Measurements from ENCODE around the gene HSD17B3.
"Not testable (repeated sequence)": the region's sequence is repeated elsewhere in the genome, so short reads cannot be mapped to it uniquely, and the experiment has no call there.

Gene HSD17B3

GRCh38 chr9:96192710-96193109 is 109.3 kb downstream of the HSD17B3 start:
- DNase-seq: no peak

DNA sequence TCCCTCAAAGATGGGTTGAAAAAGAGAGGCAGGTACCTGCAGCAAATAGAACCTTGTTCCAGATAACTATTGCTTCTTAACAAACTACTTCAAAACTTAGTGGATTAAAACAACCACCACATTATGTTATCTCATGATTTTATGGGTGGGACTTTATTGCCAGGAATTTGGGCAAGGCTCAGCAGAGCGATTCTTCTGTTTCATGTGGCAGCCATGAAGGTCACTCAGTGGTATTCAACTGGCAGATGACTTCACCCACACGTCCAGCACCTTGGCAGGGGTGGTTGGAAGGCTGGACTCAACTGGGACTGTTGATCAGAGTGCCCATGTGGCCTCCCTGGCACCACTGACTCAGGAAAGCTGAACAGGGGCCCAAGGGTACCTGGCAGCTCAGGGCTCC is 112.0 kb downstream of the HSD17B3 start:
- DNase-seq: no peak

DNA sequence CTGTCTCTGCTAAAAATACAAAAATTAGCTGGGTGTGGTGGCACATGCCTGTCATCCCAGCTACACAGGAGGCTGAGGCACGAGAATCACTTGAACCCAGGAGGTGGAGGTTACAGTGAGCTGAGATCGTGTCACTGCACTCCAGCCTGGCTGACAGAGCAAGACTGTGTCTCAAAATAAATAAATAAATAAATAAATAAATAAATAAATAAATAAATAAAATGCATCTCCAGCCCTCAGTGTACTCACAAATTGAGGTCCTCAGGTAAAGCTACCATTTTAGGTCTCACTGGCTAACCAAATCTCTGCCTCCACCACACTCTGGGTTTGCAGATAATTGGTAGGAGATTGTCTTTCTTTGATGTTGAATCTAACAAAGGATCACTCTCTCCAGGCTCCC is 112.4 kb downstream of the HSD17B3 start:
- not testable (repeated sequence) for DNase-seq

GRCh38 chr9:96188571-96188970 is 113.4 kb downstream of the HSD17B3 start:
- no peak for DNase-seq

DNA sequence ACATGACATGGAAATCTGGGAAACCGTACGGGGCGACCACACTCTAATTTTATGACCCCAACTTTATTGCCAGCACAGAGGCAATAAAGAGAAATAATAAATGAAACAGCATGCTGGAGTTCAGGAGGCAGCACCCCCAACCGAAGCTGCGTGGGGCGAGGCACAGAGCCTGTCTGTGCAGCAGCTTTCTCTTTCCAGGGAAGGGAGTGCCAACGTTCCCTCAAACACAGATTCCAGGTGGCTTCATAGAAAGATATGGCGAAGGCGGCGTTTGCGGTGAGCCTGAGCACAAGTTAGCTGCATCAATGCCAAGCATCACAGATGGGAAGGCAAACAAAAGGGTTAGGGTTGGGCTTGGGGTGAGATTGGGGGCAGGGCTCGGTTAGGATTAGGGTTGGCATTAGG is 114.8 kb downstream of the HSD17B3 start:
- DNase-seq: no peak

- DNase-seq: no peak
Measured at GRCh38 chr9:96186591-96187011, 115.4 kb downstream of the HSD17B3 start.

- DNase-seq: no peak
Measured at GRCh38 chr9:96185518-96186156, 116.3 kb downstream of the HSD17B3 start.
